Measurements from ENCODE around the gene TXLNB. TPM values are rescaled to one million over a fixed set of nuclear protein-coding genes. Genes with fewer than 3 reads are reported as not detected.

The TXLNB gene
- total and polyA plus RNA-seq, 2 of the 4 experiments (the other 2 are of a cell fraction): under 0.01 to 0.05 TPM

DNA sequence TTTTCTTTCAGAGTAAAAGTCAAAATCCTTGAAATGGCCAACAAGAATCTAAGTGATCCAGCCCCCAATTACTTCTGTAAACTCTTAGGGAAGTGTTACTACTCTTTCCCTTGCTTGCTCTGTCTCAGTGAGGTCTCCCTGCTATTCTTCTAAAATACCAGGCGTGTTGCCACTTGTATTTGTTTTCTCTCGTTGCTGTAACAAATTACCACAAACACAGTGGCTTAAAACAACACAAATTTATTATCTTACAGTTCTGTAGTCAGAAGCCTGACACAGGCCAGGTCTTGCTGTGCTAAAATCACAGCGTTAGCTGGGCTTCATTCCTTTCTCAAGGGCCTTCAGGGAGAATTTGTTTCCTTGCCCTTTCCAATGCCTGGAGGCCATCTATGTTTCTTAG is 97.1 kb downstream of the TXLNB start:
- Histone ChIP-seq H2BK15ac (ENCODE audit: low read depth, low read length) (no peak overlapping the region), H4K20me1 (ENCODE audit: insufficient read depth, low read length) (no peaks in the 10 kb centered on the region), H3K23ac (ENCODE audit: low read depth, low read length) (no peak overlapping the region), H2BK120ac (ENCODE audit: low read depth, low read length) (no peak overlapping the region), H3K27ac (ENCODE audit: insufficient read depth, low read length) (no peak overlapping the region), H3K56ac (ENCODE audit: extremely low read depth, insufficient read depth, low read length) (no peak overlapping the region), H3K4me1 (ENCODE audit: control insufficient read depth, insufficient read depth, low read length) (no peaks in the 10 kb centered on the region), H3K9ac (ENCODE audit: low read depth, low read length) (no peak overlapping the region), H4K8ac (ENCODE audit: low read depth in 2 of 2, low read length in 2 of 2) (no peak overlapping the region), H3K9me3 (ENCODE audit: control insufficient read depth, insufficient read depth, low read length) (no peaks in the 10 kb centered on the region), H3K14ac (replicated peaks; ENCODE audit: low read depth, low read length) (no peak overlapping the region), H4K91ac (ENCODE audit: insufficient read depth, low read depth, low read length) (no peak overlapping the region), H2AK9ac (replicated peaks; ENCODE audit: low read depth, low read length, poor library complexity) (no peak overlapping the region), H3K36me3 (ENCODE audit: control insufficient read depth, insufficient read depth, low read length) (no peaks in the 10 kb centered on the region), H4K5ac (ENCODE audit: low read depth, low read length) (no peak overlapping the region), H2BK5ac (ENCODE audit: low read depth, low read length, poor library complexity, severe bottlenecking) (no peak overlapping the region), H2BK20ac (ENCODE audit: low read depth, low read length) (no peak overlapping the region), H3K9me1 (ENCODE audit: insufficient read depth, low read length) (no peaks in the 10 kb centered on the region), H2AK5ac (ENCODE audit: low read depth, low read length) (no peak overlapping the region), H3K27me3 (ENCODE audit: control insufficient read depth, insufficient read depth, low read length) (no peaks in the 10 kb centered on the region), H3K4me3 (ENCODE audit: insufficient read depth, low read depth, low read length) (no peak overlapping the region), H3K18ac (ENCODE audit: low read depth, low read length) (no peak overlapping the region), H3K79me1 (ENCODE audit: low read depth in 1 of 2, low read length in 2 of 2) (no peaks in the 10 kb centered on the region), H2AFZ (replicated peaks; ENCODE audit: low read length, poor library complexity) (no peak overlapping the region), H3K4ac (ENCODE audit: low read depth, low read length) (no peak overlapping the region), H3K4me2 (ENCODE audit: low read depth, low read length) (no peak overlapping the region)
- TF ChIP-seq RFX5 (IDR thresholded peaks at IDR 0.05; ENCODE audit: low read depth, low read length): no peak
- no peak for TF ChIP-seq SMC3 (IDR thresholded peaks at IDR 0.05; ENCODE audit: low read depth, low read length)
- no peak for TF ChIP-seq POLR2A (IDR thresholded peaks at IDR 0.05; ENCODE audit: low read depth, low read length)
- TF ChIP-seq NFE2L2 (IDR thresholded peaks at IDR 0.05; ENCODE audit: low read depth, low read length): no peak
- TF ChIP-seq RCOR1 (IDR thresholded peaks at IDR 0.05; ENCODE audit: insufficient replicate concordance, low read length): no peak
- TF ChIP-seq BHLHE40 (IDR thresholded peaks at IDR 0.05; ENCODE audit: low read depth, low read length): no peak
- TF ChIP-seq FOS (IDR thresholded peaks at IDR 0.05; ENCODE audit: low read depth, low read length): no peak
- TF ChIP-seq CHD1 (IDR thresholded peaks at IDR 0.05; ENCODE audit: low read depth, low read length): no peak
- TF ChIP-seq, protein P1, sequence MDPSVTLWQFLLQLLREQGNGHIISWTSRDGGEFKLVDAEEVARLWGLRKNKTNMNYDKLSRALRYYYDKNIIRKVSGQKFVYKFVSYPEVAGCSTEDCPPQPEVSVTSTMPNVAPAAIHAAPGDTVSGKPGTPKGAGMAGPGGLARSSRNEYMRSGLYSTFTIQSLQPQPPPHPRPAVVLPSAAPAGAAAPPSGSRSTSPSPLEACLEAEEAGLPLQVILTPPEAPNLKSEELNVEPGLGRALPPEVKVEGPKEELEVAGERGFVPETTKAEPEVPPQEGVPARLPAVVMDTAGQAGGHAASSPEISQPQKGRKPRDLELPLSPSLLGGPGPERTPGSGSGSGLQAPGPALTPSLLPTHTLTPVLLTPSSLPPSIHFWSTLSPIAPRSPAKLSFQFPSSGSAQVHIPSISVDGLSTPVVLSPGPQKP (IDR thresholded peaks at IDR 0.05; ENCODE audit: borderline replicate concordance, low read depth, low read length): no peak
- TF ChIP-seq MAFK (IDR thresholded peaks at IDR 0.05; ENCODE audit: low read depth, low read length): no peak
- no peak for TF ChIP-seq MAZ (IDR thresholded peaks at IDR 0.05; ENCODE audit: borderline replicate concordance, low read depth, low read length)
- no peak for TF ChIP-seq MXI1 (IDR thresholded peaks at IDR 0.05; ENCODE audit: borderline replicate concordance, low read depth, low read length)
- TF ChIP-seq RAD21 (IDR thresholded peaks at IDR 0.05; ENCODE audit: low read length): no peak
- TF ChIP-seq, protein P2, sequence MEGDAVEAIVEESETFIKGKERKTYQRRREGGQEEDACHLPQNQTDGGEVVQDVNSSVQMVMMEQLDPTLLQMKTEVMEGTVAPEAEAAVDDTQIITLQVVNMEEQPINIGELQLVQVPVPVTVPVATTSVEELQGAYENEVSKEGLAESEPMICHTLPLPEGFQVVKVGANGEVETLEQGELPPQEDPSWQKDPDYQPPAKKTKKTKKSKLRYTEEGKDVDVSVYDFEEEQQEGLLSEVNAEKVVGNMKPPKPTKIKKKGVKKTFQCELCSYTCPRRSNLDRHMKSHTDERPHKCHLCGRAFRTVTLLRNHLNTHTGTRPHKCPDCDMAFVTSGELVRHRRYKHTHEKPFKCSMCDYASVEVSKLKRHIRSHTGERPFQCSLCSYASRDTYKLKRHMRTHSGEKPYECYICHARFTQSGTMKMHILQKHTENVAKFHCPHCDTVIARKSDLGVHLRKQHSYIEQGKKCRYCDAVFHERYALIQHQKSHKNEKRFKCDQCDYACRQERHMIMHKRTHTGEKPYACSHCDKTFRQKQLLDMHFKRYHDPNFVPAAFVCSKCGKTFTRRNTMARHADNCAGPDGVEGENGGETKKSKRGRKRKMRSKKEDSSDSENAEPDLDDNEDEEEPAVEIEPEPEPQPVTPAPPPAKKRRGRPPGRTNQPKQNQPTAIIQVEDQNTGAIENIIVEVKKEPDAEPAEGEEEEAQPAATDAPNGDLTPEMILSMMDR (conservative IDR thresholded peaks at IDR 0.05; ENCODE audit: low read depth, low read length): no peak
- no peak for TF ChIP-seq CEBPB (IDR thresholded peaks at IDR 0.05; ENCODE audit: low read depth, low read length)
- TF ChIP-seq, protein P3, sequence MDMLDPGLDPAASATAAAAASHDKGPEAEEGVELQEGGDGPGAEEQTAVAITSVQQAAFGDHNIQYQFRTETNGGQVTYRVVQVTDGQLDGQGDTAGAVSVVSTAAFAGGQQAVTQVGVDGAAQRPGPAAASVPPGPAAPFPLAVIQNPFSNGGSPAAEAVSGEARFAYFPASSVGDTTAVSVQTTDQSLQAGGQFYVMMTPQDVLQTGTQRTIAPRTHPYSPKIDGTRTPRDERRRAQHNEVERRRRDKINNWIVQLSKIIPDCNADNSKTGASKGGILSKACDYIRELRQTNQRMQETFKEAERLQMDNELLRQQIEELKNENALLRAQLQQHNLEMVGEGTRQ (IDR thresholded peaks at IDR 0.05; ENCODE audit: low read depth, low read length): no peak
- CTCF ChIA-PET: no interaction called here
- in situ Hi-C loops (cut with MboI; ENCODE audit: low sequenced_read_pairs): no loop called here
- POLR2A ChIA-PET (ENCODE audit: unreplicated experiment): no interaction called here
- intact Hi-C loops (cut with micrococcal nuclease): no loop called here
- ATAC-seq (ENCODE audit: low read depth) (no peak), DNase-seq (no peak)
- WGBS, 2 experiments (ENCODE audit: extremely low coverage in 2 of 2, insufficient read length in 1 of 2): 60% methylated on average over 1 of the region's 3 CpGs; no CpG with 5 or more reads in 1 of the 2 experiments
- dilution Hi-C loops (cut with HindIII; ENCODE audit: low sequenced_read_pairs, unreplicated experiment): no loop called here
- no TSS peak for BruUV-seq (replicated peaks)
